Adrenal gland (tissue), 5 donors: Measurements from ENCODE around the gene IGDCC3.

Experiments
- CTCF ChIP-seq, 6 experiments: fragments of 450-650 bp in 4 of 6; fragments of 200-600 bp in 2 of 6; sonication (generic) in 1 of 6; IDR thresholded peaks; 1 replicate in 5 of 6; 2 replicates in 1 of 6; pipeline versions ENCODE4 v1.5.1 to v1.8.0; 2016 to 2021; ENCODE audit warnings: antibody characterized with exemption in 6 of 6, mild to moderate bottlenecking in 2 of 6, moderate library complexity in 1 of 6
- POLR2A ChIP-seq, 2 donors: fragments of 450-650 bp; IDR thresholded peaks; one replicate each; pipeline ENCODE4 v1.6.1; 2017; ENCODE audit warnings: antibody characterized with exemption in 2 of 2, mild to moderate bottlenecking in 2 of 2, moderate library complexity in 1 of 2
- donor health status: DM: no; HTN: no; CAD: no.

- TF ChIP-seq CTCF (IDR thresholded peaks at IDR 0.05): no peak
- TF ChIP-seq POLR2A (IDR thresholded peaks at IDR 0.05): no peak
These were observed 39.0 kb downstream of the IGDCC3 start for GRCh38 chr15:65338823-65339222.
